Measurements from ENCODE around the gene ACD.
A peak's percentile ranks its signal among the peaks of the same experiment; 100 is the strongest.

The ACD gene

DNA sequence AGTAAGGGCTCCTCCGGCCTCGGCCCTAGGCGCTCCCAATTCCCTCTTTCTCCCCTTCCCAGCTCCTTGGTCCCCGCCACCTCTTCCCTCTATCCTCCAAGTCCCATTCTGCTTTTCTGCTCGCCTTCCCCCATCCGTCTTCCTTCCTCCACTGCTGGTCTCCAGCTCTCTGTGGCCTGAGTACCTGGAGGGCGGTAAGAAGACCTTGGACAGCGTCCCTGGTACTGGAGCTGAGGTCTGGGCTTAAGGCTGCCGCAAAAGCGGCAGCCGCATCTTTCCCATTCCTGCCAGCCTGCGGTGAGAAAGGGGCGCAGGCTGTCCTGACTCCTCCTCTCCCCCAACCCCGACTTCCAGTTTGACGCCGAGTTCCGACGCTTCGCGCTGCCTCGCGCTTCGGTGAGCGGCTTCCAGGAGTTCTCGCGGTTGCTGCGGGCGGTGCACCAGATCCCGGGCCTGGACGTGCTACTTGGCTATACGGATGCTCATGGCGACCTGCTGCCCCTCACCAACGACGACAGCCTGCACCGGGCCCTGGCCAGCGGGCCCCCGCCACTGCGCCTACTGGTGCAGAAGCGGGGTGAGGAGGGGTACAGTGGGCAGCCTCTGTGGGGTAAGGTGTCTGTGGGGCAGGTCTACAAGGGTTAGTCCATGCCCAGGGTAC lies 1.2 kb upstream of the ACD start:
- DNase-seq, result peak in 2 of 3 donors; percentile 18 to 31

DNA sequence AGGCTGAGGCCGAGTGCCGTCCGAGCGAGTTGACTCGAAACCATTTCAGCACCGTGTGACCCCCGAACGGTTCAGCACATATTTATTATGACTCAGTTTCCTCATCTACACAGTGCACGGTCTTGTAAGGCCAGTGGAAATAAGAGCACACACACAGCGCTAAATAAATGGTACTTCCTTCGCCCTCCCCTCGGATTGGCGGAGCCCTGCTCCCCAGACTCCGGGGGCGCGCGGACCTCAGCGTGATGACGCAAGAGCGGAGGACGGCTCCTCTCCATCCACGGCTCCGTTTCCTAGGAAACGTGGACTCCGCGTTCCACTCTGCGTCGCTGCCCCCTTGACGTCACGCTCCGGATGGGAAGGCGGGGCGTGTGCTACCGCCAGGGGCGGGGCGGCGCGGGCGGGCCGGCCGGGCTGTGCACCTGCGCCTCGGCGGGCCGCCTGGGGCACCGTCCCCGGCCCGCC lies 536 bp upstream of the ACD start, which contains the start of gene PARD6A:
Gene PARD6A, plus strand, starts transcription at position 397 of the 465 bp plus-strand sequence. CDS start 79 bp downstream, outside the sequence.
- peak; percentile 96 to 98 (median 97) for DNase-seq

DNA sequence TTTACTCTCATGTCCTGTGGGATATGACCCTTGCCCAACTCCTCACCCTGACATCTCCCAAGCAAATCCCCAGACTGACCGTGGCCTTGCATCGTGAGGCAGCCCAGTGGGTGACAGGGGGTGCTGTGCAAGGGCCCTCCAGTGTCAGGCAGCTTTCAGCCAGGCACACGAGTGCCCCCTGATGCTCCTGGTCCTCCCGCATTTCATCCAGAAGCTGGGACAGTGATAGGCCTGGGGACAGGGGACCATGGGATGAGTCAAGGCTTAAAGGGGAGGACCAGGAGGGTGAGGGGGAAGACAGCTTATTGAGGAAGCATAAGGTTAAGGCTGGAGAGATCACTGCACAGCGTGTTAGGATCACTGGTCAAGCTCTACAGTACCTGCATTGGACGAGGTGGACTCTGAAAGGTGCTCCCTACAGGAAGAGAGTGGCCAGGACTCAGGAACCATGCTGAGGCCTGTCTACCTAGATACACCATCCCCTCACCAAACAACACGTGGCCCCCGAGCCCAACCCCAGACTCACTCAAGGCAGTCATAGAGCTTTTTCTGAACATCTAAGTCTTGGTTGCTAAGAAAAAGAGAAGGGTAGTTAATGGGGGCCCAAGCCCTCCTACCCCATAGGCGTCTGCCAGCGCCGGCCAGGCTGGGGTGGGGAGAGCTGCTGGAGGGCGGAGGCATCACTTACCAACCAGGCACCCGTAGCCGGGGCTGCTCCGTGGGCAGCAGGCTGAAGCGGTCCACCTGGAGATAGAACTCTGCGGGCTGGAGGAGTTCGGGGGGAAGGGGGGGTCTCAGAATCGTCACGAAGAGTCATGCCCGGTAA lies 998 bp downstream of the ACD start:
- DNase-seq, result no peak

DNA sequence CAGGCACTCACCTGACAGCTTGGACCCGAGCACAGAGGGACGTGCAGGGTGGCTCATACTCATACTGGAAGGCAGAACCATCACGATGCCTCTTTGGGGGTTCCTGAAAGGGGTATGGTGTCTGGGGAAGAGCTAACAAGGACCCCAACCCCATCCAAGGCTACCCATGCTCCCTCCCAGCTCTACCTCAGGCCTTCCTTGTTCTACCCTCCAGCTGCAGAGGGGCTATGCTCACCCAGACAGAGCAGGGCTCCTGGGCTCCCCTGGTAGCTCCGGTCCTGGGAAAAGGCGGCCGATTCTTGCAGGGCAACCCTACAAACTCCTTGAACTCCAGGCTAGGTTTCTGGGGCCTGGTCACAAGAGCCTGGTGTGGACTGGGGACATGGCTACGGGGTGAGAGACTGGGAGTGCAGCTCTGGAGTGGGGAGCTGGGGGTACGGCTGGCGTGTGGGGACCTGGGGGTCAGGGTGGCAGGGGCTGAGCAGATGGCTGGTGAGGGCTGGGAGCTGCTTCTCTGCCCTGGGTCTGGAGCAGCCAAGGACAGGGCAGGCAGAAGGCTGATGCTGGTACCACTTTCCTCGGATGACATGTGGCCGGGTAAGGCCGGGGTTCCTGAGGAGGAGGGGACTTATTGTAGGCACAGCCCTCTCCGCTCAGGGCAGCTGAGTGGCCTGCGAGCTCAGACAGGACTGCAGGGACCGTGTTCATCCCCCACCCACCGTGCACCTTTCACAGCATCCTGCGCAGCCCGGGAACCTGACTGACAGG lies 2.1 kb downstream of the ACD start:
- DNase-seq, result no peak

- DNase-seq, result no peak
Measured at GRCh38 chr16:67657017-67657608, 2.9 kb downstream of the ACD start.

DNA sequence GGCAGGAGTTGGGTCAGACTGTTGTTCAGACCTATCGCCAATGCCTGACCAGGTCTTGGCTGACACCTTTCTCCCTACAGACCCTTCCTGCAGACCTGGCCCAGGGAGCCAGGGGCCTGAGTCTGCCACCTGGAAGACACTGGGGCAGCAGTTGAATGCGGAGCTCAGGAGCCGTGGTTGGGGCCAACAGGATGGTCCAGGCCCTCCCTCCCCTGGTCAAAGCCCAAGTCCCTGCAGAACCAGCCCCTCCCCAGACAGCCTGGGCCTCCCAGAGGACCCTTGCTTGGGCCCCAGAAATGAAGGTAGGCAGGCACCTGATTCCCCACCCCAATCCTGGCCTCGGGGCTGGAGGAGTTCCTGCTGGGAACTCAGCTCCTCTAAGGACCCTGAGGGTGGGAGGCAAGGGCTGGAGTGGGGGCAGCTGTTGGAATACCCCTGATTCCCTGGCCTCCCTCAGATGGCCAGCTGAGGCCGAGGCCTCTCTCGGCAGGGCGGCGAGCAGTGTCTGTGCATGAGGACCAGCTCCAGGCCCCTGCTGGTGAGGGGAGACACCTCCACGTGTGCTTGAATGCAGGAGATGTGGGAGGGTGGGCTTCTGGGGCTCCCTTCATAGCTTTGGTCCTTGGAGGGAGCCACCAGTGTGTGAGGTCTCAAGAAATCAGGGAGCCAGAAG lies 3.6 kb downstream of the ACD start:
- DNase-seq, result no peak

DNA sequence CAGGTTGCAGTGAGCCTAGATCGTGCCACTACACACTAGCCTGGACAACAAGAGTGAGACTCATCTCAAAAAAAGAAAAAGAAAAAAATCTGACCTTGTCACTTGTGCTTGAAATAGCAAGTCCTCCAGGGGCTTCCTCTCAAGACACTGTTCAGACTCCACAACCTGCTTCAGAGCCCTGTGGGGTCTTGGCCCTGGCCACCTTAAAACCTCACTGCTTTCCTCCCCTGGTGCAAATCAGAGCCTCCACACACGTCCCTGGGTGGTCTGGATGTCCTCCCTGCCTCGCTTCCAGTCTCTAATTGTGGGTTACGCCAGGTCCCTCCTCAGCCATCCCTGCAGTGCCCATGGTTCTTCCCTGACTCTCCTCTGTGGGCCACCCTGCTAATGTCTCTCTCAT lies 4.7 kb downstream of the ACD start:
- no peak for DNase-seq

DNA sequence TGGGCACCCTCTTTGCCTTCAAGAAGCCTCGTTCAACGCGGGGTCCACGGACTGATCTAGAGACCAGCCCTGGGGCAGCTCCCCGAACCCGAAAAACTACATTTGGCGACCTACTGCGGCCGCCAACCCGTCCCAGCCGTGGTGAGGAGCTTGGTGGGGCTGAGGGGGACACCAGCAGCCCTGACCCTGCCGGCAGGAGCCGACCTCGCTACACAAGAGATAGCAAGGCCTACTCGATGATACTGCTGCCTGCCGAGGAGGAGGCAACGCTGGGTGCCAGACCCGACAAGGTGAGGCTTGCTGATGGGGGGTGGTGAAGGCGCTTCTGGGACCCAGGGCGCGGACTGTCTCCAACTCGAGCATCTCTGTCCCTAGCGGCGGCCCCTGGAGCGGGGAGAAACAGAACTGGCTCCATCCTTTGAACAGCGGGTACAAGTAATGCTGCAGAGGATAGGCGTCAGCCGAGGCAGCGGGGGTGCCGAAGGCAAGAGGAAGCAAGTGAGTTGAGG lies 5.6 kb downstream of the ACD start:
- DNase-seq, result no peak

- DNase-seq, result no peak
Measured at GRCh38 chr16:67653789-67654402, 6.2 kb downstream of the ACD start.

DNA sequence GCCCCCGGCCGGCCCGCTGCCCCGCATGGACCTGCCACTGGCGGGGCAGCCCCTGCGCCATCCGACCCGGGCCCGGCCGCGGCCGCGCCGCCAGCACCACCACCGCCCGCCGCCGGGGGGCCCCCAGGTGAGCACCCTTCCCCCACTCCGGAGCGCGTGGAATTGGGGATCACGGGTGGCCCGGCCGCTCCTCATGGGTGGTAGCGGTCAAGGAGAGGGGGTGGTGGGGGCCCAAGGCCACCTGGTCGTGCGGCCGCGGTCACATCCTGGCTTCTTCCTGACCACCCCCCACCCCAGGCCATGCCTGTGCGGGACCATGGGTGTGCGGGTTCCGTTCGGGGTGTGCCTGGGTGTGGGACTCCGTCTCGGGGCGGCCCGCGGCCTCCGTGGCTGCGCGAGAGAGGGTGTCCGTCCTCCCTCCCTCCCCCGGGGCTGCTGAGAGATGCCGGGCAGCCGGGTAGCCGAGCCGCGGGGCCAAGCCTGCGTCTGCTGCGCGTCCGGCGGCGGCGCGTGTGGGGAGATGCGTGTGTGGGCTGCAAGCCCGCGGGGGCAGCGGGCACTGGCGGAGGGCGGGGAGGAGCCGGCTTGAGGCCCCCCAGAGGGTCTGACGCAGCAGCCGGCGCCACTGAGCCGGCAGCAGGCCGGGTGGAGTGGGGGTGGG lies 6.8 kb downstream of the ACD start:
- no peak for DNase-seq

DNA sequence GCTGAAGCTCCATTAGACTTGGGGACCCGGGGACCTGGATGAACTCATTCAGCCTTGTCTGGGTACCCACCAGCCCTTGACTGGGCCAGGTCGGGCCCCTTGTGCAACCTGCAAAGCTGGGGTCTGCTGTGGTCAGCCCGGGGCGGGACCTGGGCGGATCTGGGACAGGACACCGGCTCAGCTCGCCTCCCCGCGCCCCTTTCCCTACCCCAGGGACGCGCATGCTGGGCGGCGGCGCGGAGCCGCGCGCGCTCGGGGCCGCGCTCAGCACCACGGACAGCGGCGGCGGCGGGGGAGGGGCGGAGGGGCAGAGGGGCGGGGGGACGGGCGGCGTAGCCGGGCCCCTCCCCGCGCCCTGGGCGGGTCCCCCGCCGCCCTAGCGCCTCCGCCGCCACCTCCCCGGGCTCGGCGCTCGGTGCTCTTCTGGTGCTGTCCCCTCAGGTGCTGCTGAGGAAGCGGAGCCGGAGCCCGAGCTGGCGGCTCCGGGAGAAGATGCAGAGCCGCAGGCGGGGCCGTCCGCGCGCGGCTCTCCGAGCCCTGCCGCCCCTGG lies 7.4 kb downstream of the ACD start:
- DNase-seq, result no peak

DNA sequence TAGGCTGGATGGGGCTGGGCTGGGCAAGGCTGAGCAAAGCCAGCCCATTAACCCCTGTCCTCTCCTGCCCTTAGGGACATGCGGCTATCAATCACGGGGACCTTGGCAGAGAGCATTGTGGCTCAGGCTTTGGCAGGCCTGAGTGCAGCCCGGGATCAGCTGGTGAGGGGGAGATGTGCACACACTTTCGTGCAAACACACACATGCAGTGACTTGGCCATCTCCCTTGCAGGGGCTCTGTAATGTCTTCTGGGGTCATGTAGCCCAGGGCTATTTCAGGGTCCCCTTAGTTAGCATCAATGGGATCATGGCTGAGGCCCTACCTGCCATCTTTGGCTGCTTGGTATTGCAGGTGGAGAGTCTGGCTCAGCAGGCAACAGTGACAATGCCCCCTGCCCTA lies 8.2 kb downstream of the ACD start:
- DNase-seq, result no peak

- no peak for DNase-seq
Measured at GRCh38 chr16:67651039-67651438, 9.0 kb downstream of the ACD start.

GRCh38 chr16:67650023-67650422 lies 10.0 kb downstream of the ACD start:
- no peak for DNase-seq

GRCh38 chr16:67649494-67649931 lies 10.5 kb downstream of the ACD start:
- DNase-seq, result no peak

GRCh38 chr16:67648764-67649407 lies 11.2 kb downstream of the ACD start:
- no peak for DNase-seq

- no peak for DNase-seq
Measured at GRCh38 chr16:67648088-67648763, 11.8 kb downstream of the ACD start.

DNA sequence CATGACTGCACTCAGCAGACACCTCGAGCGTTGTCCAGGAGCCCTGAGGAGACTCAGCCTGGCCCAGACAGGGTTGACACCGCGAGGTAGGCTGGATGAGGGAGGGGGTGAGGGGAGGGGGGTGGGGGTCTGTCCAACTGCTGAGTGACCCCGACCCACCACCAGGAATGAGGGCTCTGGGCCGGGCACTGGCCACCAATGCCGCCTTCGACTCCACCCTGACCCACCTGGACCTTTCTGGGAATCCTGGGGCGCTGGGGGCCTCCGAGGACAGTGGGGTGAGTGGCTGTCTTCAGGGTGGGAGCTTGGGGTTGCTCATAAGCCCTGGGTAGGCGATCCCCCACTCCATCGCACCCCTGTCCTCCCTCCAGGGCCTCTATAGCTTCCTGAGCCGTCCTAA lies 12.4 kb downstream of the ACD start:
- no peak for DNase-seq

DNA sequence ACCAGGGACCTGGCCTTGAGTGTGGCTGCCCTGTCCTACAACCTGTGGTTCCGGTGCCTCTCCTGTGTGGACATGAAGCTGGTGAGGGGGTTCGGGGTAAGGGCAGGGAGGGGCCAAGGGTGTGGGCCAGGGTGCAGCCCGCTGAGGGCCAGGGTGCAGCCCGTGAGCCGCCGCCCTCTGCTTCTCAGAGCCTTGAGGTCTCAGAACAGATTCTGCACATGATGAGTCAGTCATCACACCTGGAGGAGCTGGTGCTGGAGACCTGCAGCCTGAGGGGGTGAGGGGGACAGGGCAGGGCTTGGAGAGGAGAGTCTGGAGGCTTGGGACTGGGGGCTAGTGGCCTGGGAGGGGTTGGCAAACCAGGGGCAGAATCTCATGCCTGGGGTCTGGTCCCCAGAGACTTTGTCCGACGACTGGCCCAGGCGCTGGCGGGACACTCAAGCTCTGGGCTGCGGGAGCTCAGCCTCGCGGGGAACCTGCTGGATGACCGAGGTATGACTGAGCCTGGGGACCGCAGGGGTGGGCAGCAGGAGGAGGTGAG lies 12.9 kb downstream of the ACD start:
- DNase-seq, result no peak

Data from suppressor macrophage treated with lipopolysaccharide for 1 hour (primary cell).